ENCODE measurements around the gene DDX21. TPM values are rescaled to one million over a fixed set of nuclear protein-coding genes. Genes with fewer than 3 reads are reported as not detected.

The DDX21 gene
- total and polyA plus RNA-seq, 9 of the 15 experiments (the other 6 are each of a cell fraction or from before 2014, with no cell fraction given), result 143 to 365 (median 281) TPM

DNA sequence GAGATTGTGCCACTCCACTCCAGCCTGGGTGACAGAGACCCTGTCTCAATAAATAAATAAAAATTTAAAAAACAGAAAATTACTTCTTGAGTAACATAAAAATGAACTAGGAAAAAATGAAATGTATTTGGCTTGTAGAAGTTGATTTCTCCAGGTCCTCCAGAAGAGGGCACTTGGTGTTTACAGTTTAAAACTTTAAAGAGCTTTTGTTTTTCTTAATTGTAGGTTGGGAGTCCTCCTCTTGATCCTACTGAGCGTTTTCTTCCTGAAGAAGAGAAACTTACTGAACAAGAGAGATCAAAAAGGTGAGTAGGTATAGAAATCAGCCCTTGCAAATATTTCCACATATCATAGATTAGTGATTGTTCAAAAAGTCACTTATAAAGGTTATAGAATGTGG is 48.9 kb downstream of the DDX21 start (continued):
- TF ChIP-seq, protein P1, sequence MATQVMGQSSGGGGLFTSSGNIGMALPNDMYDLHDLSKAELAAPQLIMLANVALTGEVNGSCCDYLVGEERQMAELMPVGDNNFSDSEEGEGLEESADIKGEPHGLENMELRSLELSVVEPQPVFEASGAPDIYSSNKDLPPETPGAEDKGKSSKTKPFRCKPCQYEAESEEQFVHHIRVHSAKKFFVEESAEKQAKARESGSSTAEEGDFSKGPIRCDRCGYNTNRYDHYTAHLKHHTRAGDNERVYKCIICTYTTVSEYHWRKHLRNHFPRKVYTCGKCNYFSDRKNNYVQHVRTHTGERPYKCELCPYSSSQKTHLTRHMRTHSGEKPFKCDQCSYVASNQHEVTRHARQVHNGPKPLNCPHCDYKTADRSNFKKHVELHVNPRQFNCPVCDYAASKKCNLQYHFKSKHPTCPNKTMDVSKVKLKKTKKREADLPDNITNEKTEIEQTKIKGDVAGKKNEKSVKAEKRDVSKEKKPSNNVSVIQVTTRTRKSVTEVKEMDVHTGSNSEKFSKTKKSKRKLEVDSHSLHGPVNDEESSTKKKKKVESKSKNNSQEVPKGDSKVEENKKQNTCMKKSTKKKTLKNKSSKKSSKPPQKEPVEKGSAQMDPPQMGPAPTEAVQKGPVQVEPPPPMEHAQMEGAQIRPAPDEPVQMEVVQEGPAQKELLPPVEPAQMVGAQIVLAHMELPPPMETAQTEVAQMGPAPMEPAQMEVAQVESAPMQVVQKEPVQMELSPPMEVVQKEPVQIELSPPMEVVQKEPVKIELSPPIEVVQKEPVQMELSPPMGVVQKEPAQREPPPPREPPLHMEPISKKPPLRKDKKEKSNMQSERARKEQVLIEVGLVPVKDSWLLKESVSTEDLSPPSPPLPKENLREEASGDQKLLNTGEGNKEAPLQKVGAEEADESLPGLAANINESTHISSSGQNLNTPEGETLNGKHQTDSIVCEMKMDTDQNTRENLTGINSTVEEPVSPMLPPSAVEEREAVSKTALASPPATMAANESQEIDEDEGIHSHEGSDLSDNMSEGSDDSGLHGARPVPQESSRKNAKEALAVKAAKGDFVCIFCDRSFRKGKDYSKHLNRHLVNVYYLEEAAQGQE (IDR thresholded peaks at IDR 0.05; ENCODE audit: borderline replicate concordance), result peak; percentile 86
- TF ChIP-seq, protein P1 (CRISPR knock-in tag; IDR thresholded peaks at IDR 0.05; ENCODE audit: low read depth), result no peak
- no peak for TF ChIP-seq ZFP36 (IDR thresholded peaks at IDR 0.05; ENCODE audit: low read depth, low read length, partially characterized antibody)
- peak; percentile 60; the same call in 1 of the 2 replicates for TF ChIP-seq SMC3 (conservative IDR thresholded peaks at IDR 0.05; ENCODE audit: insufficient read depth, low read depth, low read length)
- 0 out of 2 replicates have a peak, but pooled peaks have one; percentile 33 for TF ChIP-seq ZNF197 (CRISPR knock-in tag; IDR thresholded peaks at IDR 0.05; ENCODE audit: low read depth)
- TF ChIP-seq CTCF (IDR thresholded peaks at IDR 0.05 in 2 of 3, conservative IDR thresholded peaks at IDR 0.05 in 1 of 3; ENCODE audit: insufficient read depth in 2 of 3, low read depth in 1 of 3, low read length in 3 of 3), result peak; percentile 54 to 90 (median 62); a peak in 5 of 6 replicates

Measured in K562 (cell line).